OCI-LY1 (cell line): ENCODE data around the gene BRF1.
"Not testable (repeated sequence)": the region's sequence is repeated elsewhere in the genome, so short reads cannot be mapped to it uniquely, and the experiment has no call there.

Experiments used
- H2AFZ ChIP-seq: fragments of 200-600 bp; sonication (generic), shearing (Covaris generic); 2 replicates; pipeline ENCODE4 v1.6.0; 2014; ENCODE audit warnings: antibody characterized with exemption, mild to moderate bottlenecking, low read length
- H3F3A ChIP-seq: fragments of 200-600 bp; sonication (generic), shearing (Covaris generic); 2 replicates; pipeline ENCODE4 v1.6.0; 2014; ENCODE audit warnings: mild to moderate bottlenecking, antibody characterized with exemption, low read length, moderate library complexity; ENCODE audit not compliant: insufficient read depth
- H3K27ac ChIP-seq: fragments of 200-600 bp; sonication (generic); 2 replicates; pipeline ENCODE4 v1.5.1; 2014; ENCODE audit warnings: low read length, mixed run types, mild to moderate bottlenecking, low read depth; ENCODE audit not compliant: poor library complexity, severe bottlenecking
- H3K27me3 ChIP-seq: fragments of 200-600 bp; sonication (generic); 2 replicates; pipeline ENCODE4 v1.6.0; 2014; ENCODE audit warnings: antibody characterized with exemption, mild to moderate bottlenecking, low read length, moderate library complexity; ENCODE audit not compliant: insufficient read depth
- H3K36me3 ChIP-seq: fragments of 200-600 bp; sonication (generic); 2 replicates; pipeline ENCODE4 v1.6.1; 2014; ENCODE audit warnings: mild to moderate bottlenecking, antibody characterized with exemption, low read length, moderate library complexity, mixed read lengths; ENCODE audit not compliant: insufficient read depth
- H3K4me1 ChIP-seq: fragments of 200-600 bp; sonication (generic); 2 replicates; pipeline ENCODE4 v1.5.1; 2014; ENCODE audit warnings: mild to moderate bottlenecking, low read length, moderate library complexity; ENCODE audit not compliant: insufficient read depth, severe bottlenecking
- H3K4me2 ChIP-seq: fragments of 200-600 bp; sonication (generic), shearing (Covaris generic); 2 replicates; pipeline ENCODE4 v1.6.1; 2014; ENCODE audit warnings: low read length
- H3K4me3 ChIP-seq: fragments of 200-600 bp; sonication (generic); 2 replicates; pipeline ENCODE4 v1.5.1; 2014; ENCODE audit warnings: low read length, low read depth, mild to moderate bottlenecking, mixed read lengths; ENCODE audit not compliant: poor library complexity, severe bottlenecking
- H3K79me2 ChIP-seq: fragments of 200-600 bp; shearing (Covaris generic); 2 replicates; pipeline ENCODE4 v1.6.1; 2016; ENCODE audit warnings: mixed run types, low read length, mixed read lengths; ENCODE audit not compliant: insufficient read depth
- H3K9ac ChIP-seq: fragments of 200-600 bp; sonication (generic), shearing (Covaris generic); 2 replicates; pipeline ENCODE4 v1.6.1; 2014; ENCODE audit warnings: mild to moderate bottlenecking, low read length, mixed read lengths
- H3K9me2 ChIP-seq: fragments of 200-600 bp; sonication (generic), shearing (Covaris generic); 2 replicates; pipeline ENCODE4 v1.6.1; 2014; ENCODE audit warnings: low read depth, mild to moderate bottlenecking, low read length, mixed read lengths
- H3K9me3 ChIP-seq: fragments of 200-600 bp; shearing (Covaris generic); 2 replicates; pipeline ENCODE4 v1.6.1; 2014; ENCODE audit warnings: low read length, mixed read lengths
- H4K20me1 ChIP-seq: fragments of 200-600 bp; sonication (generic), shearing (Covaris generic); 2 replicates; pipeline ENCODE4 v1.6.0; 2016; ENCODE audit warnings: mild to moderate bottlenecking, low read length; ENCODE audit not compliant: insufficient read depth
- EZH2 ChIP-seq: fragments of 200-600 bp; sonication (generic), shearing (Covaris generic); IDR thresholded peaks from 2 replicates; pipeline ENCODE4 v1.8.0; 2017; ENCODE audit warnings: borderline replicate concordance, mixed run types, mild to moderate bottlenecking, antibody characterized with exemption, low read length, moderate library complexity, mixed read lengths
- TF ChIP-seq, protein P1 (sequence below): fragments of 200-600 bp; sonication (generic), shearing (Covaris generic); IDR thresholded peaks from 2 replicates; pipeline ENCODE4 v1.5.1; 2017; ENCODE audit warnings: mild to moderate bottlenecking, antibody characterized with exemption, low read length, moderate library complexity, mixed read lengths

Gene BRF1

DNA sequence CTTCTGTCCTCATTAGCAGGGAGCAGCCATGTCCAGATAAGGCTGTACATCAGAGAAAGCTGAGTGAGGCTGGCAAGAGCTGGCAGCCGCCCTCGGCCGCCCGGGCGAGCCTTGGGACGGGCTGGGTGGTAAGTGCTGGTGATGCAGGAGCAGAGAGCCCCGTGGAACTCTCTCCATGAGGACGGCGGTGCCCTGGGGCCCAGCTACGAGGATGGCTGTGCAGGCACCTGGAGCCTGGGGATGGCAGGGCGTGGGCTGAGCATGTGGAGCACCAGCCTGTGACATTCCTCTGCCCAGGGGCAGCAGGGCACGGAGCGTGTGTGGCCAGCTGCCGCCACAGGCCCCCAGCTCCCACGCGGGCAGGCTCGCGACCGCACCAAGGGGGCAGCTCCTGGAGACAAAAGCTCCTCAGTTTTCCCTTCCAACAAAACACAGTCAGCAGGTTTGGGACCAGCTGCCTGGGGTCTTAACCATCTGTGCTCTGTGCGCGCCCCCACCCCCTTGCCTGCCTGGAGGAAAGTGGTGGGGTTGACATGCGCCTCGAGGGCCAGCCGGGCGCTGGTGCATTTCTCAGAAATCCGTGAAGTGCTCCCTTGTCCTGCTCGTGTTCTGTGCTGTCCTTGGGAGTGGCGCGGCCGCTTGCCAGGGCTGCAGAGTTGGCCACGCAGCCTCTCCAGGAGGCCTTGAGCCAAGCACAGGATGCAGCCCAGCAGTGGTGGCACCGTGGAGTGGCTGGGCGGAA is 35.1 kb upstream of the BRF1 start:
- TF ChIP-seq EZH2: no peak
- TF ChIP-seq, protein P1, sequence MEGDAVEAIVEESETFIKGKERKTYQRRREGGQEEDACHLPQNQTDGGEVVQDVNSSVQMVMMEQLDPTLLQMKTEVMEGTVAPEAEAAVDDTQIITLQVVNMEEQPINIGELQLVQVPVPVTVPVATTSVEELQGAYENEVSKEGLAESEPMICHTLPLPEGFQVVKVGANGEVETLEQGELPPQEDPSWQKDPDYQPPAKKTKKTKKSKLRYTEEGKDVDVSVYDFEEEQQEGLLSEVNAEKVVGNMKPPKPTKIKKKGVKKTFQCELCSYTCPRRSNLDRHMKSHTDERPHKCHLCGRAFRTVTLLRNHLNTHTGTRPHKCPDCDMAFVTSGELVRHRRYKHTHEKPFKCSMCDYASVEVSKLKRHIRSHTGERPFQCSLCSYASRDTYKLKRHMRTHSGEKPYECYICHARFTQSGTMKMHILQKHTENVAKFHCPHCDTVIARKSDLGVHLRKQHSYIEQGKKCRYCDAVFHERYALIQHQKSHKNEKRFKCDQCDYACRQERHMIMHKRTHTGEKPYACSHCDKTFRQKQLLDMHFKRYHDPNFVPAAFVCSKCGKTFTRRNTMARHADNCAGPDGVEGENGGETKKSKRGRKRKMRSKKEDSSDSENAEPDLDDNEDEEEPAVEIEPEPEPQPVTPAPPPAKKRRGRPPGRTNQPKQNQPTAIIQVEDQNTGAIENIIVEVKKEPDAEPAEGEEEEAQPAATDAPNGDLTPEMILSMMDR: no peak
- H3K9ac ChIP-seq: no peak overlapping the region
- no peaks in the 10 kb centered on the region for H3K36me3 ChIP-seq
- H3K4me1 ChIP-seq: peaks cover 9% of the 10 kb centered on the region
- H4K20me1 ChIP-seq: no peaks in the 10 kb centered on the region
- no peak overlapping the region for H3K4me2 ChIP-seq
- no peaks in the 10 kb centered on the region for H3K9me2 ChIP-seq
- H3K4me3 ChIP-seq: no peak overlapping the region
- no peaks in the 10 kb centered on the region for H3K9me3 ChIP-seq
- no peaks in the 10 kb centered on the region for H3K79me2 ChIP-seq
- H2AFZ ChIP-seq: no peak overlapping the region
- no peaks in the 10 kb centered on the region for H3F3A ChIP-seq
- H3K27me3 ChIP-seq: no peaks in the 10 kb centered on the region
- no peak overlapping the region for H3K27ac ChIP-seq

DNA sequence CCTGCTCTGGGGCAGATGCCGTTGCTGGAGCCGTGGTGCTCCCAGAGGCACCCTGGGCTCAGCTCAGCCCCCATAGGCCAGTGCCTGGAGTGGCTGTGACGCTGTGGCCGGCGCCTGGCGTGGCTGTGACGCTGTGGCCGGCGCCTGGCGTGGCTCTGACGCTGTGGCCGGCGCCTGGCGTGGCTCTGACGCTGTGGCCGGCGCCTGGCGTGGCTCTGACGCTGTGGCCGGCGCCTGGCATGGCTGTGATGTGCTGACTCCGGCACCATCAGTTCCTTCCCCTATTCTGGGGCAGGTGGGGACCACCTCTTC is 34.4 kb upstream of the BRF1 start:
- not testable (repeated sequence) for H3K4me2 ChIP-seq, H3K36me3 ChIP-seq, H3K4me3 ChIP-seq, H3K9me3 ChIP-seq, H3K9ac ChIP-seq, H3K4me1 ChIP-seq, H4K20me1 ChIP-seq, H3K27me3 ChIP-seq, H3K27ac ChIP-seq, H3K79me2 ChIP-seq, H3K9me2 ChIP-seq, H2AFZ ChIP-seq, H3F3A ChIP-seq

DNA sequence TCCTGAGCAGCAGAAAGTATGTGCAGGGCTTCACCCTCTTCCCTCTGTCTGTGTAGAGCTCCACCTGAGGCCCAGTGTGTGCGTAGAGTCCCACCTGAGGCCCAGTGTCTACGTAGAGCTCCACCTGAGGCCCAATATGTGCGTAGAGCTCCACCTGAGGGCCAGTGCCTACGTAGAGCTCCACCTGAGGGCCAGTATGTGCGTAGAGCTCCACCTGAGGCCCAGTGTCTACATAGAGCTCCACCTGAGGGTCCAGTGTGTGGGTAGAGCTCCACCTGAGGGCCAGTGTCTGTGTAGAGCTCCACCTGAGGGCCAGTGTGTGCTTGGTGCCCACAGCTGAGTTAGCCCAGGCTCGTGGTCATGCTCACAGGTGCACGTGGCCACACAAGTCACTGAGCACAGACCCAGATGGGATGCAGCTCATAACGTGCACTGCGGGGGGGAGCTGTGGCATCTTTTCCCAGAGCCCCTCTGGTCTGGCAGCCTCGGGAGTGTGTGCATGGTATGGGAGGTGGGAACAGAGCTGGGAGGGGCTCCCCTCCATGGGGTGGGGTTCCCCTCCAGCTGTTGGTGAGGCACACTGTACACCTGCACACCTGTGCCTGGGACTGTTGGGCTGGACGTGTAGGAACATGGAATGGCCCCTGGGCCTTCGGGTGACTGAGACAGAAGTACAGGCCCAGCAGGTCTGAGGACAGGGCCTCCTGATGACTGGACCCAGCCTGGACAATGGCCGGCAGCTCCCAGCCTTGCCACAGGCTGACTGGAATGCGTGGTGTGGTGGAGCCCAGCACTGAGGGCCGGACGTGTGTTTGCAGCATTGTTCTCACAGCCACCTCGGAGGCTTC is 33.8 kb upstream of the BRF1 start:
- TF ChIP-seq, protein P1: no peak
- no peak for TF ChIP-seq EZH2
- Histone ChIP-seq H3K9me2 (no peaks in the 10 kb centered on the region), H2AFZ (no peak overlapping the region), H3K27ac (no peak overlapping the region), H3K4me1 (no peaks in the 10 kb centered on the region), H3K79me2 (no peaks in the 10 kb centered on the region), H3K4me2 (no peak overlapping the region), H3K4me3 (no peak overlapping the region), H3K9me3 (no peaks in the 10 kb centered on the region), H3K36me3 (no peaks in the 10 kb centered on the region), H3F3A (no peaks in the 10 kb centered on the region), H3K9ac (no peak overlapping the region), H4K20me1 (no peaks in the 10 kb centered on the region), H3K27me3 (no peaks in the 10 kb centered on the region)
